GM12878 (cell line): ENCODE data around the gene R3HDM1.

Experiments used
- CBX5 ChIP-seq: sonication (generic); IDR thresholded peaks from 2 replicates; pipeline ENCODE4 v1.6.1; 2016; ENCODE audit warnings: low read depth, moderate library complexity, mild to moderate bottlenecking, inconsistent platforms
- CHD2 ChIP-seq: IDR thresholded peaks from 2 replicates; pipeline ENCODE4 v1.6.1; 2011; ENCODE audit warnings: low read depth, low read length, improper control_type of control experiment, borderline replicate concordance
- HDGF ChIP-seq: fragments of 450-650 bp; IDR thresholded peaks from 2 replicates; pipeline ENCODE4 v1.6.1; 2016; ENCODE audit warnings: antibody characterized with exemption
- KDM1A ChIP-seq: fragments of 200-600 bp; sonication (generic); IDR thresholded peaks from 2 replicates; pipeline ENCODE4 v1.6.1; 2016; ENCODE audit warnings: borderline replicate concordance
- POLR2A ChIP-seq: IDR thresholded peaks from 2 replicates; pipeline ENCODE4 v1.6.1; 2011; ENCODE audit warnings: low read depth, mild to moderate bottlenecking, low read length
- POLR2AphosphoS5 ChIP-seq: IDR thresholded peaks from 2 replicates; pipeline ENCODE4 v1.6.1; 2011; ENCODE audit warnings: mild to moderate bottlenecking, low read length, inconsistent platforms
- POU2F2 ChIP-seq: IDR thresholded peaks from 3 replicates; pipeline ENCODE4 v1.6.1; 2011; ENCODE audit warnings: low read depth, mild to moderate bottlenecking, low read length, borderline replicate concordance
- RCOR1 ChIP-seq: conservative IDR thresholded peaks from 2 replicates; pipeline ENCODE4 v1.6.1; 2012; ENCODE audit warnings: low read depth, low read length, improper control_type of control experiment
- TARDBP ChIP-seq: IDR thresholded peaks from 2 replicates; pipeline ENCODE4 v1.6.1; 2016; ENCODE audit warnings: borderline replicate concordance
- TF ChIP-seq, protein P1 (sequence below), 3 experiments: IDR thresholded peaks in 2 of 3; conservative IDR thresholded peaks in 1 of 3; 2 replicates each; pipeline ENCODE4 v1.5.1; 2011; ENCODE audit warnings: low read depth in 3 of 3, low read length in 3 of 3, mild to moderate bottlenecking in 3 of 3, control low read depth in 2 of 3, moderate library complexity in 2 of 3, inconsistent platforms in 1 of 3, mixed read lengths in 1 of 3; ENCODE audit not compliant: control insufficient read depth in 2 of 3, insufficient read depth in 1 of 3; ENCODE audit errors: extremely low read depth in 1 of 3
- TF ChIP-seq, protein P2 (sequence below): IDR thresholded peaks from 2 replicates; pipeline ENCODE4 v1.6.1; 2012; ENCODE audit warnings: mild to moderate bottlenecking, low read depth, low read length

DNA sequence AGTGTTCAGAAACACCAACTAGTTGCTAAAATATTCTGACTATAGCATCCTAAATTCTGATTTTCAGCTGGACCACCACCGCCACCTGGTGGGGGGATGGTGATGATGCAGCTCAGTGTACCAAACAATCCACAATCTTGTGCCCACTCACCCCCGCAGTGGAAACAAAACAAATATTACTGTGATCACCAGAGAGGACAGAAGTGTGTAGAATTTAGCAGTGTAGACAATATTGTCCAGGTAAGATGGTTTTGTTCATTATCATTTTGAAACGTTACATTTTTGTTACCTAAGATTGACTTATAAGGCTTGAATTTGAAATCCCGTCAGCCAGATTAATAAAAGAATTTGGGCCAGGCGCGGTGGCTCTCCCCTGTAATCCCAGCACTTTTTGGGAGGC lies 178.7 kb downstream of the R3HDM1 start:
- no peak for TF ChIP-seq POLR2A
- TF ChIP-seq, protein P1, sequence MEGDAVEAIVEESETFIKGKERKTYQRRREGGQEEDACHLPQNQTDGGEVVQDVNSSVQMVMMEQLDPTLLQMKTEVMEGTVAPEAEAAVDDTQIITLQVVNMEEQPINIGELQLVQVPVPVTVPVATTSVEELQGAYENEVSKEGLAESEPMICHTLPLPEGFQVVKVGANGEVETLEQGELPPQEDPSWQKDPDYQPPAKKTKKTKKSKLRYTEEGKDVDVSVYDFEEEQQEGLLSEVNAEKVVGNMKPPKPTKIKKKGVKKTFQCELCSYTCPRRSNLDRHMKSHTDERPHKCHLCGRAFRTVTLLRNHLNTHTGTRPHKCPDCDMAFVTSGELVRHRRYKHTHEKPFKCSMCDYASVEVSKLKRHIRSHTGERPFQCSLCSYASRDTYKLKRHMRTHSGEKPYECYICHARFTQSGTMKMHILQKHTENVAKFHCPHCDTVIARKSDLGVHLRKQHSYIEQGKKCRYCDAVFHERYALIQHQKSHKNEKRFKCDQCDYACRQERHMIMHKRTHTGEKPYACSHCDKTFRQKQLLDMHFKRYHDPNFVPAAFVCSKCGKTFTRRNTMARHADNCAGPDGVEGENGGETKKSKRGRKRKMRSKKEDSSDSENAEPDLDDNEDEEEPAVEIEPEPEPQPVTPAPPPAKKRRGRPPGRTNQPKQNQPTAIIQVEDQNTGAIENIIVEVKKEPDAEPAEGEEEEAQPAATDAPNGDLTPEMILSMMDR (IDR thresholded peaks at IDR 0.05 in 2 of 3, conservative IDR thresholded peaks at IDR 0.05 in 1 of 3; ENCODE audit: control insufficient read depth in 2 of 3, extremely low read depth in 1 of 3, insufficient read depth in 1 of 3, low read depth in 3 of 3, low read length in 3 of 3): peak; percentile 87 to 89 (median 89)
- no peak for TF ChIP-seq KDM1A
- TF ChIP-seq POLR2AphosphoS5: no peak
- no peak for TF ChIP-seq CBX5
- TF ChIP-seq CHD2: no peak
- no peak for TF ChIP-seq RCOR1
- TF ChIP-seq TARDBP: no peak
- no peak for TF ChIP-seq POU2F2
- TF ChIP-seq, protein P2, sequence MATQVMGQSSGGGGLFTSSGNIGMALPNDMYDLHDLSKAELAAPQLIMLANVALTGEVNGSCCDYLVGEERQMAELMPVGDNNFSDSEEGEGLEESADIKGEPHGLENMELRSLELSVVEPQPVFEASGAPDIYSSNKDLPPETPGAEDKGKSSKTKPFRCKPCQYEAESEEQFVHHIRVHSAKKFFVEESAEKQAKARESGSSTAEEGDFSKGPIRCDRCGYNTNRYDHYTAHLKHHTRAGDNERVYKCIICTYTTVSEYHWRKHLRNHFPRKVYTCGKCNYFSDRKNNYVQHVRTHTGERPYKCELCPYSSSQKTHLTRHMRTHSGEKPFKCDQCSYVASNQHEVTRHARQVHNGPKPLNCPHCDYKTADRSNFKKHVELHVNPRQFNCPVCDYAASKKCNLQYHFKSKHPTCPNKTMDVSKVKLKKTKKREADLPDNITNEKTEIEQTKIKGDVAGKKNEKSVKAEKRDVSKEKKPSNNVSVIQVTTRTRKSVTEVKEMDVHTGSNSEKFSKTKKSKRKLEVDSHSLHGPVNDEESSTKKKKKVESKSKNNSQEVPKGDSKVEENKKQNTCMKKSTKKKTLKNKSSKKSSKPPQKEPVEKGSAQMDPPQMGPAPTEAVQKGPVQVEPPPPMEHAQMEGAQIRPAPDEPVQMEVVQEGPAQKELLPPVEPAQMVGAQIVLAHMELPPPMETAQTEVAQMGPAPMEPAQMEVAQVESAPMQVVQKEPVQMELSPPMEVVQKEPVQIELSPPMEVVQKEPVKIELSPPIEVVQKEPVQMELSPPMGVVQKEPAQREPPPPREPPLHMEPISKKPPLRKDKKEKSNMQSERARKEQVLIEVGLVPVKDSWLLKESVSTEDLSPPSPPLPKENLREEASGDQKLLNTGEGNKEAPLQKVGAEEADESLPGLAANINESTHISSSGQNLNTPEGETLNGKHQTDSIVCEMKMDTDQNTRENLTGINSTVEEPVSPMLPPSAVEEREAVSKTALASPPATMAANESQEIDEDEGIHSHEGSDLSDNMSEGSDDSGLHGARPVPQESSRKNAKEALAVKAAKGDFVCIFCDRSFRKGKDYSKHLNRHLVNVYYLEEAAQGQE: no peak
- no peak for TF ChIP-seq HDGF
